ENCODE data around the gene SCFD2.

GRCh38 chr4:53076374-53076958 is 289.4 kb downstream of the SCFD2 start:
- TF ChIP-seq CTCF (conservative IDR thresholded peaks at IDR 0.05; ENCODE audit: low read depth, low read length) = no peak
- no peak for TF ChIP-seq EZH2 (IDR thresholded peaks at IDR 0.05; ENCODE audit: borderline replicate concordance, low read depth, low read length, poor library complexity, severe bottlenecking)

Measured in A673 (cell line).